Measurements from ENCODE around the gene PPM1G.

Gene PPM1G

GRCh38 chr2:27412419-27413152 lies 3.2 kb upstream of the PPM1G start:
- DNase-seq (ENCODE audit: low spot score), result no peak

GRCh38 chr2:27408601-27409320 lies 630 bp downstream of the PPM1G start:
- DNase-seq (ENCODE audit: low spot score), result peak; percentile 48

- peak; percentile 61 for DNase-seq (ENCODE audit: low spot score)
Observed at GRCh38 chr2:27407798-27408491, 1.4 kb downstream of the PPM1G start.

GRCh38 chr2:27400348-27401135 lies 8.8 kb downstream of the PPM1G start:
- no peak for DNase-seq (ENCODE audit: low spot score)

GRCh38 chr2:27398962-27399361 lies 10.4 kb downstream of the PPM1G start:
- DNase-seq (ENCODE audit: low spot score), result no peak

- no peak for DNase-seq (ENCODE audit: low spot score)
Observed at GRCh38 chr2:27393225-27393624, 16.2 kb downstream of the PPM1G start.

GRCh38 chr2:27390822-27391679 lies 18.3 kb downstream of the PPM1G start:
- no peak for DNase-seq (ENCODE audit: low spot score)

GRCh38 chr2:27381577-27382181 lies 27.7 kb downstream of the PPM1G start:
- no peak for DNase-seq (ENCODE audit: low spot score)

- peak; percentile 98 for DNase-seq (ENCODE audit: low spot score)
Observed at GRCh38 chr2:27380626-27381545, 28.5 kb downstream of the PPM1G start, which contains the start of gene ZNF513. Gene ZNF513, minus strand, starts transcription at chr2:27380734. Its CDS starts 208 bp downstream, at chr2:27380526.

- DNase-seq (ENCODE audit: low spot score), result peak; percentile 17
Observed at GRCh38 chr2:27379836-27380625, 29.4 kb downstream of the PPM1G start.

GRCh38 chr2:27379383-27379835 lies 30.0 kb downstream of the PPM1G start:
- DNase-seq (ENCODE audit: low spot score), result no peak

- no peak for DNase-seq (ENCODE audit: low spot score)
Observed at GRCh38 chr2:27378809-27379290, 30.5 kb downstream of the PPM1G start.

- DNase-seq (ENCODE audit: low spot score), result peak; percentile 24
Observed at GRCh38 chr2:27378096-27378808, 31.1 kb downstream of the PPM1G start.

- DNase-seq (ENCODE audit: low spot score), result no peak
Observed at GRCh38 chr2:27377618-27378095, 31.7 kb downstream of the PPM1G start.

GRCh38 chr2:27376866-27377617 lies 32.3 kb downstream of the PPM1G start:
- DNase-seq (ENCODE audit: low spot score), result no peak

GRCh38 chr2:27376151-27376865 lies 33.1 kb downstream of the PPM1G start:
- no peak for DNase-seq (ENCODE audit: low spot score)

Measured in GM03348 (cell line).